Stimulated activated CD4-positive, alpha-beta T cell treated with anti-CD3 and anti-CD28 coated beads, Interleukin-12 subunit alpha, Interleukin-12 subunit beta, amount 100 ng/mL, for 4 hours (primary cell): ENCODE measurements around the gene SDHAF1.

Source experiments
- DNase-seq: peaks from one replicate; pipeline ENCODE4 v3.0.0-alpha.2; 2020

SDHAF1 gene

DNA sequence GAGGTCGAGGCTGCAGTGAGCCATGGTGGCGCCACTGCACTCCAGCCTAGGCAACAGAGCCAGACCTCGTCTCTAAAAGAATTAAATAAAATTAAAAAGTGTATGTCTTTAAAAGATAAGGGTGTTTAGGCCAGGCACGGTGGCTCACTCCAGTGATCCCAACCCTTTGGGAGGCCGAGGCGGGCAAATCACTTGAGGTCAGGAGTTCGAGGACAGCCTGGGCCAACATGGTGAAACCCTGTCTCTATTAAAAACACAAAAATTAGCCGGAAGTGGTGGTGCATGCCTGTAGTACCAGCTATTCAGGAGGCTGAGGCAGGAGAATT, 7.5 kb upstream of the SDHAF1 start:
- DNase-seq, result no peak

DNA sequence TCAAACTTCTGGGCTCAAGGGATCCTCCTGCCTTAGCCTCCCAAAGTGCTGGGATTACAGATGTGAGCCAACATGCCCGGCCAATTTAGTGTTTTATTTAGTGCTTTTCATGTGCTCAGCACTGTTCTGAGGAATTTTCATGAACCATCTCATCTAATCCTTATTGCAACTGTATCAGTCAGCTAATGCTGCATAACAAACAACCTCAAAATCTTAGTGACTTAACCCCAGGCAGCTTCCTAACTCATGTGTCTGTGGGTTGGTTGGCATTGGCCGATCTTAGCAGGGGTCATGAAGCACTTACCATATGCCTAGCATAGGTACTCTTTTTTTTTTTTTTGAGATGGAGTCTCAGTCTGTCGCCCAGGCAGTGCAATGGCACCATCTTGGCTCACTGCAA, 6.2 kb upstream of the SDHAF1 start:
- no peak for DNase-seq

DNA sequence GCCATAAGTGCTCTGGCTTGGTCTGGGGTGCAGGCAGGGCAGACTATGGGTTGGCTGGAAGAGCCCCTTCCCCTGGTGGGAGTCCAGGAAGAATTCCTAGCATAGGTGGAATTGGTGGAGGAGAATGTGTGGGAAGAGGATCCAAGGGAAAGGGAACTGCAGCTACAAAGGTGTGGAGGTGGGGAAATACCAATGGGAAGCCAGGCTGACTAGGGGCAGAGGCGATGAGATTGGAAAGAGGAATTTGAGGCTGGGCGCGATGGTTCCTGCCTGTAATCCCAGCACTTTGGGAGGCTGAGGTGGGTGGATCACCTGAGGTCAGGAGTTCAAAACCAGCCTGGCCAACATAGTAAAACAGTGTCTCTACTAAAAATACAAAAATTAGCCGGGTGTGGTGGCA, 4.8 kb upstream of the SDHAF1 start:
- DNase-seq, result no peak

DNA sequence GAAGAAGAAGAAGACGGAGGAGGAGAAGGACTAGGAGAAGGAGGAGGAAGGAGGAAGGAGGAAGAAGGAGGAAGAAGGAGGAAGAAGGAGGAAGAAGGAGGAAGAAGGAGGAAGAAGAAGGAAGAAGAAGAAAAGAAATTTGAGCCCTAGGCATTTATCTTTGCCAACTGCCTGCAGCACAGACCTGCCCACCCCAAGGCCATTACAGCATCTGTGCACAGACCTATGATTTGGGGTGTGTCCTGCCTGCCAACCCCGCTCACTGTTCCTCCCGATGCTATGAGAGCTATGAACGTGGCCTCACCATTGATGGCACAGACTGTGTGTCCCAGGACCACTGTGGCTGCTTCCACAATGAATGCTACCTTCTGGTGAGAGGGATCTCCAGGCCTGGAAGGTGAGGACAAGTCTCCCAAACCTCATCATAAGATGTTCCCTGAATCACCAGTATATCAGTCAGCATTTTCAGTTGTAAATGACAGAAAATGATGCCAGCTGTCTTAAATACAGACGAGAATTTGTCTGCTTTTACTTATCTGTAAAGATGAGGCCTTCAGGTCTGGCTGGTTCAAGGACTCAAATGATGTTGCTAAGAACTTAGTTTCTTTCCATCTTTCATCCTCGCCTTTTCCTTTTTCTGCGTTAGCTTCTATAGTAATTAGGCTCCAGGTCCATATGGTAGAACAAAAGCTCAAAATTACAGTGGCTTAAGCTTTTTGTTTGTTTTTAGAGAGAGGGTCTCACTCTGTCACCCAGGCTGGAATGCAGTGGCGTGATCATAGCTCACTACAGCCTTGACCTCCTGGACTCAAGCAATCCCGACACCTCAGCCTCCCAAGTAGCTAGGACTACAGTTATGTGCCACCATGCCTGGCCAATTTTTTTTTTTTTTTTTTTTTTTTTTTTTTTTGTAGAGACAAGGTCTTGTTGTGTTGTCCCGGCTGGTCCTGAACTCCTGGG, 3.9 kb upstream of the SDHAF1 start:
- no peak for DNase-seq

DNA sequence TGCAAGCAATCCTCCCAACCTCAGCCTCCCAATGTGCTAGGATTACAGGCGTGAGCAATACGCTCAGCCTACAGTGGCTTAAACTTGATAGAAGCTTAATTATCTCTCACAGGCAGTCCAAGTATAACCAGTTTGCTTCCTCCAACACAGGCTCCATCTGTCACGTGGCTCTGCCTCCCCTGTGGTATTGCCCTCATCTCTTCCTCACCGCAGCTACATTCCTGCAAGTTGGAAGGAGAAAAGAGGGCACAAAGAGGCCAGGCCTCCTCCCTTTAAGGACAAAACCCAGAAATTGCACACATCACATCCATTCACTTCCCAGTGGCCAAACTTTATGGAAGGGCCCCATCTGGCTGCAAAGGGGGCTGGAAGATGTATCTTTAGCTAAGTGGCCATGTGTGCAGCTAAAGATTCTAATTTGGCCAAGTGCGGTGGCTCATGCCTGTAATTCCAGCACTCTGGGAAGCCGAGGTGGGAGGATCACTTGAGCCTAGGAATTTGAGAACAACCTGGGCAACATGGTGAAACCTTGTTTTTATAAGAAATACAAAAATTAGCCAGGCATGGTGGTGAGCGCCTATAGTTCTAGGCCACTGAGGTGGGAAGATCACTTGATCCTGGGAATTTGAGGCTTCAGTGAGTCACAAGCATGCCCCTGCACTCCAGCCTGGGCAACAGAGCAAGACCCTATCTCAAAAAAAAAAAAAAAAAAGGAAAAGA, 3.1 kb upstream of the SDHAF1 start:
- DNase-seq, result no peak

DNA sequence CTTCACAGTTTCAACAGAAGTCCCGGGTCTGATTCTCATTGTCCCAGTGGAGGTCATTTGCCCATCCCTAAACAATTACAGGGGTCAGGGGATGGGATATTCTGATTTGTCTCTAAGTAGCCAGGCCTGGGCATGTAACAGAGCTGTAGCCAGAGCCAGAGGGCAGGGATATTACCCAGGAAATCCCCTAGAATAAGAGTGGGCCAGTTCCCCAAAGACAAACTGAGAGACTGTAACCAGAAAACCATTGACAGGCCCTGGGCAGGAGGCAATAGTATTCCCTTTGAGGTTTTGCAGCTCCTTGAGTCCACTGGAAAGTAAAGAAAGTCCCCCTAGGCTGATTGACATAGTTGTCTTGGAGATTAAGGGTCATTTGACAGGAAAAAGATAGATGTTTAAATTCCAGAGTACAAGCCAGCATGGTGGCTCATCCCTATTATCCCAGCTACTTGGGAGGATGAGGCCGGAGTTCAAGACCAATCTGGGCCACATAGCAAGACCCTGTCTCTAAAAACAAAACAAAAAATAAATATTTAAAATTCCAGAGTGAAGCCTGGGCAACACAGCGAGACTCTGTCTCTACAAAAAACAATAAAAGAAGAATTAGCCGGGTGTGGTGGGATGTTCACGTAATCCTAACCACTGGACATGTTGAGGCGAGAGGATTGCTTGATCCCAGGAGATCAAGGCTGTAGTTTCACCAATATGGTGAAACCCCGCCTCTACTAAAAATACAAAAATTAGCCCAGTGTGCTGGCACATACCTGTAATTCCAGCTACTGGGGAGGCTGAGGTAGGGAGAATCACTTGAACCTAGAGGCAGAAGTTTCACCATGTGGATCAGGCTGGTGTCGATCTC, 1.9 kb upstream of the SDHAF1 start:
- DNase-seq, result no peak

DNA sequence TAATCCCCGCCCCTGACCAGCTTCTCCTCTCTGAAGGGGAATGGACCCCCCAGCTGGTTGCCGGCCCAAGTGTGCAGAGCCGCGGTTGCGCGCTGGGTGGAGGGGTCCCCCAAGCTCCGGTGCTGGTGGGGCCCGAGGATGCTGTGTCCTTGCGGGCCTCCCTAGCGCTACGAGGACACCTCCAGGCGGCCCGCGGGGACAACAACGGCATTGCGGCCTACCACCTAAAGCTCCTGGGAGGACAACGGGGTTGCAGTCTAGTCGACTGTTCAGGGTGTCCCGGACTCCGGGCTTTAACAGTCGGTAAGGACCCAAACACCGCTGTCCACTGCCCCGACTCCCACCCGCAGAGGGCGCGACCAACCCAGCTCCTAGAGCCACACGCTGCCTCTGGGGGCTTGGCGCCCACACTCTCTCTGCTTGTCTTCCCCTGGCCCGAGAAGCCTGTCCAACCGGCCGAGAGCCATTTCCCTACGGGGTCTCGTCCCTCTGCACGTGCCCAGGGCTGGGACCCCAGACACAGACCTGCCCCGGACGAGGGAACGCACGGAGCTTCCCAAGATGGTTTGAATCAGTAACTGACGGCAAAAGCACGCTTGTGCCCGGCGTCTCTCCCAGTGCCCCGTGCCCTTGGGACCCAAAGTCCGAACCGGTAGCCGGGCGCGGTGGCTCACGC, 927 bp upstream of the SDHAF1 start:
- DNase-seq, result no peak

DNA sequence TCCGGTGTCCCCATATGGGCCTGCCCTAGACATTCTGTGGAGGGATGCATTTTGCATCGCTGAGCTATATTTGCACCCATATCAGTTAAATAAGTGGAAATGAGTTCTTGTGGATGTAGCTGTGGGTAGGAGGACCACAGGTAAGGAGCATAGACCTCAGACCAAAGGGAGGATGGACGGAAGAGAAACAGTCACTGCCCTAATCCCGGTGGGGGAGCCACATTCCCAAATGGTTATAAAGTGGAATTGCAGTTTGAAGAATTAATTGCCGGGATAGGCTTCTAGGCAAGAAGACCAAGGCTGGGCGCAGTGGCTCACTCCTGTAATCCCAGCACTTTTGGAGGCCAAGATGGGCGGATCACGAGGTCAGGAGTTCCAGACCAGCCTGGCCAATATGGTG, 1.8 kb downstream of the SDHAF1 start:
- DNase-seq, result no peak

DNA sequence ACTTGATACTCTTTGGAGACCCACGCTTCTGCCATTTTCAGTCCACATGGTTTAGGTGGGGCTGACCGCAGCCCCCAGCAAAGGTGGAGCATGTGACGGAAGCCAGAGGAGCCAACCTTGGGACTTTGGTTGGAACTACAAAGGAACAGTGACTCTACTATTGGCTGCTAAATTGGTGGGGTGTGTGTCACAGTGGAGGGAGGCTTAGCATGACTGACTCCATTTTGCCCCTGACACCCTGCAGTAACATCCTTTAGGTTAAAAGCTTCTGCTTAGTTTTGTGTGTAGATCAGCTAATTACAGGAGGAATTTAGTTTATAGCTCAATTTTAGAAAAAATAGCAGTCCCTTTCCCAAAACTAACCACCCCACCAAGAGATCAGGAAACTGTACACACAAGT, 6.6 kb downstream of the SDHAF1 start:
- no peak for DNase-seq

DNA sequence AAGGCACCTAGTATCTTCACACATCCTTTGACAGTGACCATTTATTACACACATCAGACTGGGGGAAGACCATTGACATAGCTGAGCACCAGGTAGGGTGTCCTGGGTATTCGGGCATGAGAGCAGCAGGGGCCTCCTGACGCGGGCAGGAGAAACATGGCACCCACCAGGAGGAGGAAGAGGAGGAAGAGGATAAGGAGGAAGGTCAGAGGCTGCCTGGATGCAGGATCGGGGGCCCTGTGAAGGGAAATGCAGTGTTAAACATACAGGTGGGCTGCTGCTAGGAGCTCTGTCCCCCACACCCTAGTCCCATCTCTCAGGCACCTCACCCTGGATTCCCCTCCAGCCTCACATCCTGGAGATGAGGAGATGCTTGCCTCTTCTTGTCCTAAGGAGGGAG, 8.3 kb downstream of the SDHAF1 start:
- DNase-seq, result no peak

DNA sequence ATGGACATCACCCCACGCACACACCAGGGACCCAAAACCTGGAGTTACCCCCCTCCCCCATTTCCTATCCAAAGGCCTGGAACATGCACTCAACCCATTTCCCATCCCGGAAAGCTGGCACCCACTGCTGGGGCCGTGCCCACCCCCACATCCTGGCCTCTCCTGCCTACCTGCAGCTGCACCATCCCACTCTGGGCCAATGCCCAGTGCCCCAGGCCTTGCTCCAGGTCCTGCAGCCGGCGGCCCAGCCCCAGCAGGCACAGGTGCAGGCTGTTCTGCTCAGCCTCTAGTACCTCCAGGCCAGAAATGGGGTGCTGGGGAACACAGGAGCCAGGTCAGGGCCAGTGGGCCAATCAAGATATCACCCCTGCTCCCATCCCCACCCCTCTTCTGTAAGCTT, 12.0 kb downstream of the SDHAF1 start:
- DNase-seq, result no peak

DNA sequence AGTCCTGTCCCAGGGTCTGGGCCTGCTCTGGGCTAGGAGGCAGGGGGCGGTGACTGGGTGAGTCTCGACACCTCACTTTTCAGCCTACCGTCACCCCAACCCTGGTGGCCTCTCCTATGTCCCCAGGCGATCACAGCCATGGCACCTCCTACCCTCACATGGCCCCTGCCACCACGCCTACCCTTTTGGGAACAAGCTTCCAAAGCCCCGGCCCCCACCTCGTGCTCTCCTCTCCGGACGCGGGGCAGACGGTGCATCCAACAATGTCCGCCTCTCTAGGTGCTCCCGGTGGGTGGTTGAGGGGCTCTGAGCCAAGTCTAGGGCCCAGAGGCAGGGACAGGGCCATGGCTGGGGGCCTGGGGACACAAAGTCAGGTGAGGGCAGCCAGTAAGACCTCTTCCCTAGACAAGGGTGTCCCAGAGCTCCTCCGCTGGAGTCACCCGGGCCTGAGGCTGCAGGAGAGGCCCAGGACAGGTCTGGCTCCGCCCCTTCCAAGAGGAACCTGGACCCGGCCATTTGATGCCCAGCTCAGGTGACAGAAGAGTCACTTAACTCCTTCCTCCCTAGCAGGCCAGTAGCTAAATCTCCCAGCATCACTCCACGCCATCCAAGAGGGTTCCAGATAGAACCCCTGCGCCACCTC, 13.5 kb downstream of the SDHAF1 start, which contains the start of gene SYNE4:
TSS of gene SYNE4 (minus strand) at position 478 of the 643 bp plus-strand sequence. CDS start at position 346, 132 bp downstream.
- no peak for DNase-seq

DNA sequence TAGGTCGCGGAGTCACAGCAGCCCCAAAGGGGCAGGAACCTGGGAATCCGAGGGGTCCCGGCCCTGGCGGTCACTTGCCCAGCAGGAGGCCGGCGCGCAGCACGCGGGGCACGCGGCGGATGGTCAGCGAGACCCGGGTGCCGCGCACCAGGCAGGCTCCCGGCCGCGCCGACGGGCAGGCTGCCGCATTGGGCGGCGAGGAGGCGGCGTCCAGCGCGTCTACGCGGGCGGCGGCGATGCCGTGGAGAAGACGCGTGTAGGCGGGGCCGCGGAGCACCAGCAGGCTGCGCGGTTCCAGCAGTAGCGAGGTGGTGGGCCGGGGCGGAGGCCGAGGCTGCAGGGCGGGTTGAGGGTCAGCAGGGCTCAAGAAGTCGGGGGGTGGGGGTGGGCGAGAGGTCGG, 14.2 kb downstream of the SDHAF1 start:
- DNase-seq, result peak; percentile 54

DNA sequence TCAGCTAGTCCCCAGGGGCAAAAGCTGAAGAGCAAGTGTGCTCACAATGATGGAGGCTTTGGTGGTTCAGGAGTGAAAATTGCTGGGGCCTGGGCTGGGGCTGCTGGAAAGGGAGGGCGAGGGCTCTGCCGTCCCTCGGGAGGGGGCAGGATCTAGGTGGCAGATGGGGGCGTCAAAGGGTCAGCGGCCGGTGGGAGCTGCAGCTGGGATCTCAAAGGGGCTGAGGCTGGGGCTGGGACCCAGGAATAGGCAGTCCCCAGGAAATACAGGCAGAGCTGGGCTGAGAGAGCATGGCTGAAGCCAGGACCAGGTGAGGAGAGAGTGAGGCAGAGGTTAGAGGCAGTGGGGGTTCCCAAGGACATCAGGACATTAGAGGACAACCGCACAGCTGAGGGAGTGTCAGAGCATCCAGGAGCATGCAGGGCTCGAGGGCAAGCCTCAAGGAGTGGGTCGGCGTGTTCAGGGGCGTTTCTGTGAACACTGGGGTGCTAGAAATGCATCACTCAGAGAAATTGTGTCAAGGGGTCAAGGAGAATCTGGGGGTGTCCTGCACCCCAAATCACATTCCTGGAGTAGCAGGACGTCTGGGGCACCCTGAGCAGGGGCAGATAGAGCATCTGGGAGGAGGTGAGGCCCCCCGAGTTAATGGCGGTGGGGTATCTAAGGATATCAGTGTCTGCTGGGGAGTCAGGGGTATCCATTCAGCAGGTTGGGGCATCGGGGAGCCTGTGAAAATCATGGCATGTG, 14.8 kb downstream of the SDHAF1 start:
- DNase-seq, result no peak

DNA sequence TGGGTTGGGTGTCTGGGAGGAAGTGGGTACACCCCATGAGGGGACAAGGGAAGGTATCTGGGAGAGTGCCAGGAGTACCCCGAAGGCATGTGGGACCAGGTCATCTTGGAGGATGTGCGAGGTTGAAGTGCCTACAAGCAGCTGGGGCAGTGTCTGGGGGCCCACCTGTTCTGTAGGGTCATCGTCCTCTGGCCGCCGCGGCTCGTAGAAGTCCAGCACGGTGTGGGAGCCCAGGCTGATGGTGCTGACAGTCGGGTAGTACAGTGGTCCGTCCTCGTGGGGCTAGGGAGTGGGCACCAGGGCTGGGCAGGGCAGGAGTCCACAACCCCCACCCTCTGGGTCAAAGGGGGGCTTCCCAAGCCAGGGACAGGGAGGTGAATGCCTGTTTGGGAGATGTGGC, 15.4 kb downstream of the SDHAF1 start:
- DNase-seq, result no peak

DNA sequence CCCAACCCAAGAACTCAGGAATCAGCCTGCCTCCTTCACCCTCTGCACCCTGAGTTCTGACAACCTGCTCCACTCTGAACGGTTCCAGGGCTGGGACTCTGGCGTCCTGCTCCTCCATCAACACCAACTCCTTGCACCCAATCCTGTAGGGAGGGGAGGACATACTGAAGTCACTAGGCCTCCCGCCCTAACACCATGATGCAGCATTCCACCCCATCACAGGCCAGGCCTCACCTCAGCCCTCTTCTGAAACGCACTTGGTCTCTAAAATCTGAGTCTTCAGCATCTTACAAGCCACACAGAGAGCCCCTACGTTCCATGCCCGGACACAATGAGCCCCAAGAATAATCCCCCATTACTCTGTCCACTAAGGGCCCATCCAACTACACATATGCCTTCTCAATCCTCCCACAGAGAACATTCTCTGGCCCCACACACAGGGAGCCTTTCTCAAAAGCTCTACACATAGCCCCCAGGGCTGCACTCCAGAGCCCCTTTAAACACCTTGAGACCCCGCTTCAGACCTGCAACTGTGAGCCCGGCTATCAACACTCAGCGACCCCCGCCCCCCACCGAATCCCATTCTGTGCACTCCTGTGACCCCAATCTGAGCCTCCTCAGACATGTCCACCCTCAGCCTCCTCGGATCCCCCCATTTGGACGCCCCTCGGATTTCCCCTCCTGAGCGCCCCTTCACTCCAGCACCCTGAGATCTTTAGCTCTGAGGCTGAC, 18.5 kb downstream of the SDHAF1 start:
- DNase-seq, result no peak

DNA sequence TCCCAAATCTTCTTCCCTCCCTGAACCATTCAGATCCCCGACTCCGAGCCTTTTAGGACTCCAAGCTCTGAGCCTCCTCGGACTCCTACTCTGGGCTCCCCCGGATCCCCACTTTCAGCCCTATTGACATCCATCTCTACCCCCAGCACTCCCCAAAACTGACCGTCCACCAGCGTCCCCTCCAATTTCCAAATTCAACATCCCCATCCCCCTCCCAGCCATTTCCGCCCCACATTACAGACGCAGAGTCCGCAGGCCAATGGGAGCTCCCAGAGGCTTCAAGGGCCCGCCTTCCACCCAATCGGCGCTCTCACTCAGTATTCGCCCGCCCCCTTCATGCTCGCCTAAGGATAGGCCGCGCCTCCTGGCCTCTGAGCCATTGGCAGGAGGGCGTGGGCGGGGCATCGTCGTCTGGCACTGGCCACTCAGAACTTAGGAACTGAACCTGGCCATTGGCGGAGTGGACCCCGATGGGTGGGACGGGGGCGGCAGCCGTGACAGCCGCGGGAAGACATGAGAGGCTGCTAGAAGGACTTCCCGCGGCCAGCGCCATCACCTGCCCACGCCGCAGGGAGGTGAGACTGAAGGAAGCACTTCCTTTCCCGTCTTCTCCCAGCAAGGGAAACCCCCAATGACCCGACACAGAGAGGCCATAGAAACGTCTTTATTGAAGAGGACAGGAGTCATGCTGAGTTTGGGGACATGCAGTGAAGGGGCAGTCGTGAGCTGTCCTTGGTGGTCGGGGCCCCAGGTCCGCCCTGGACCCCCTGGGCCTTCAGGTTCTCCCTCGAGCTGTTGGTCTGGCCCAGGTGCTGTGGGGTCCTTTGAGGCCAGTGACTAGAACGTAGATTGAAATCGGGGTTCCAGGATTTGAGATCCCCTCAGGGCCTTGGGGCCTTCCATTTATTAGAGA, 19.3 kb downstream of the SDHAF1 start, which contains the start of gene ALKBH6:
TSS of gene ALKBH6 (minus strand) at position 202 of the 913 bp plus-strand sequence. CDS start 816 bp downstream, outside the sequence.
- peak; percentile 99 for DNase-seq

DNA sequence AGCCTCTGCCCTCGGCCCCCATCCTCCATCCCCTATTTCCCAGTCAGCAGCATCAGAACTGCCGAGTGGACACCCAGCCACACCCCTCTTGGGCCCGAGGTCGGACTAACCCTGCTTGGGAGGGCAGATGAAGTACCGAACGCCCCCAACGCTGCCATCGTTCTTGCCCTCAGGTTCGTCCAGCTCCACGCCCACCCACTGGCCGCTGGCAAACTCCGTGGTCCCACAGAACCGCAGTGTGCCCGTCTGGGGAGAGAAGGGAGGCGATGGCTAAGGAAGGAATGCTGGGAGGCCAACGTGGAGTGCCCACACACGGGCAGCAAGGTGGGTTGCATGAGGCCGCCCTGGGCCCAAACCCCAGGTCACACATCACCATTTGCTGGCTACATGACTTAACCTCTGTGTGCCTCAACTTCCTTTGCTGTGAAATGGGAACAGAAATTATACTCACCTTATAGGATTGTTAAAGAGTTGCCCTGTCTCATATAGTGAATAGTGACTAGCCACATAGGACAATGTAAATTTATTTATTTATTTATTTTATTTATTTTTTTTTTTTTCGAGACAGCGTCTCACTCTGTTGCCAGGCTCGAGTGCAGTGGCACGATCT, 24.2 kb downstream of the SDHAF1 start:
- DNase-seq, result no peak

DNA sequence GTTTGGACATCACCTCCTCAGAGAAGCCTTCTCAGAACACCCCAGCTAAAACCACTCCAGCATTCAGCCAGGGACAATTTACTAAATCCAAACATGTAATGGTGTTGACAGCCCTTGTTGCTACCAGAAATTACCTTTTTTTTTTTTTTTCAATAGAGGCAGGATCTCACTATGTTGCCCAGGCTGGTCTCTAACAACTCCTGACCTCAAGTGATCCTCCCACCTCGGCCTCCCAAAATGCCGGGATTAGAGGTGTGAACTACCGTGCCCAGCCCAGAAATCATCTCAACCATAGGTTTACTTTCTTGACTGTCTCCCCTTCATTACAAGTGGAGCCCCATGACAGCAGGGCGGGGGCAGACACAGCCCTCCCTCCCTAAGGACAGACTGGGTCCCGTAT, 28.4 kb downstream of the SDHAF1 start:
- no peak for DNase-seq
